ENCODE results near the gene ZNF253. TPM values are rescaled to one million over a fixed set of nuclear protein-coding genes. Genes with fewer than 3 reads are reported as not detected.
A peak's percentile ranks its signal among the peaks of the same experiment; 100 is the strongest.
"Not testable (repeated sequence)": the region's sequence is repeated elsewhere in the genome, so short reads cannot be mapped to it uniquely, and the experiment has no call there.

The ZNF253 gene
- total RNA-seq, 4 donors from 2014 or later = 9.0 to 19.0 (median 10.7) TPM

GRCh38 chr19:19866611-19867248 is 1.0 kb downstream of the ZNF253 start:
- Histone ChIP-seq H3K4me3 (peak overlapping the region; percentile 65 to 86 (median 78)), H3K36me3 (peaks cover 0 to under 1% (median 0%) of the 10 kb centered on the region in 3 donors), H3K27ac (peak overlapping the region; percentile 75 to 96 (median 91)), H3K4me1 (peaks cover 0 to 27% (median 10%) of the 10 kb centered on the region in 4 donors), H3K9me3 (no peaks in the 10 kb centered on the region), H3K27me3 (no peaks in the 10 kb centered on the region)
- TF ChIP-seq POLR2A (IDR thresholded peaks at IDR 0.05) (no peak), EP300 (IDR thresholded peaks at IDR 0.05) (no peak)
- TF ChIP-seq, protein P1, sequence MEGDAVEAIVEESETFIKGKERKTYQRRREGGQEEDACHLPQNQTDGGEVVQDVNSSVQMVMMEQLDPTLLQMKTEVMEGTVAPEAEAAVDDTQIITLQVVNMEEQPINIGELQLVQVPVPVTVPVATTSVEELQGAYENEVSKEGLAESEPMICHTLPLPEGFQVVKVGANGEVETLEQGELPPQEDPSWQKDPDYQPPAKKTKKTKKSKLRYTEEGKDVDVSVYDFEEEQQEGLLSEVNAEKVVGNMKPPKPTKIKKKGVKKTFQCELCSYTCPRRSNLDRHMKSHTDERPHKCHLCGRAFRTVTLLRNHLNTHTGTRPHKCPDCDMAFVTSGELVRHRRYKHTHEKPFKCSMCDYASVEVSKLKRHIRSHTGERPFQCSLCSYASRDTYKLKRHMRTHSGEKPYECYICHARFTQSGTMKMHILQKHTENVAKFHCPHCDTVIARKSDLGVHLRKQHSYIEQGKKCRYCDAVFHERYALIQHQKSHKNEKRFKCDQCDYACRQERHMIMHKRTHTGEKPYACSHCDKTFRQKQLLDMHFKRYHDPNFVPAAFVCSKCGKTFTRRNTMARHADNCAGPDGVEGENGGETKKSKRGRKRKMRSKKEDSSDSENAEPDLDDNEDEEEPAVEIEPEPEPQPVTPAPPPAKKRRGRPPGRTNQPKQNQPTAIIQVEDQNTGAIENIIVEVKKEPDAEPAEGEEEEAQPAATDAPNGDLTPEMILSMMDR (IDR thresholded peaks at IDR 0.05) = no peak
- DNase-seq (ENCODE audit: low spot score in 2 of 2) = no peak
- WGBS, 2 donors = 2% methylated on average over 23 of the region's 23 CpGs

GRCh38 chr19:19870086-19870485 is 4.4 kb downstream of the ZNF253 start:
- 88 to 93% methylated on average over 5 of the region's 5 CpGs for WGBS, 2 donors
- H3K4me3 ChIP-seq; H3K9me3 ChIP-seq; DNase-seq (ENCODE audit: low spot score in 2 of 2); H3K27me3 ChIP-seq; H3K27ac ChIP-seq: not testable (repeated sequence)
- Histone ChIP-seq H3K4me1 (peaks cover 0 to 27% (median 10%) of the 10 kb centered on the region in 4 donors), H3K36me3 (peaks cover 0 to 22% (median 0%) of the 10 kb centered on the region in 3 donors)

GRCh38 chr19:19871932-19872331 is 6.2 kb downstream of the ZNF253 start:
- H3K4me3 ChIP-seq = no peak overlapping the region
- H3K27me3 ChIP-seq = no peaks in the 10 kb centered on the region
- TF ChIP-seq EP300 (IDR thresholded peaks at IDR 0.05) (no peak), POLR2A (IDR thresholded peaks at IDR 0.05) (no peak)
- TF ChIP-seq, protein P1 (IDR thresholded peaks at IDR 0.05) = no peak

GRCh38 chr19:19873381-19873780 is 7.7 kb downstream of the ZNF253 start:
- Histone ChIP-seq H3K9me3 (peaks cover 0 to 6% (median 0%) of the 10 kb centered on the region in 4 donors), H3K4me3 (no peak overlapping the region), H3K4me1 (peaks cover 0 to 14% (median under 1%) of the 10 kb centered on the region in 4 donors), H3K27me3 (no peaks in the 10 kb centered on the region), H3K27ac (no peak overlapping the region), H3K36me3 (peaks cover 0 to 30% (median 0%) of the 10 kb centered on the region in 3 donors)
- TF ChIP-seq, protein P1 (IDR thresholded peaks at IDR 0.05) = no peak
- TF ChIP-seq EP300 (IDR thresholded peaks at IDR 0.05) (no peak), POLR2A (IDR thresholded peaks at IDR 0.05) (no peak)
- no peak for DNase-seq (ENCODE audit: low spot score in 2 of 2)

More at GRCh38 chr19:19871932-19872331, 6.2 kb downstream of the ZNF253 start:
- DNase-seq (ENCODE audit: low spot score in 2 of 2) = no peak
- H3K4me1 ChIP-seq = peaks cover 0 to 27% (median 10%) of the 10 kb centered on the region in 4 donors
- WGBS, 2 donors = 91 to 99% methylated on average over 3 of the region's 3 CpGs
- no peak overlapping the region for H3K27ac ChIP-seq
- H3K36me3 ChIP-seq = peaks cover 0 to 30% (median 0%) of the 10 kb centered on the region in 3 donors
- peaks cover 0 to 6% (median 0%) of the 10 kb centered on the region in 4 donors for H3K9me3 ChIP-seq

DNA sequence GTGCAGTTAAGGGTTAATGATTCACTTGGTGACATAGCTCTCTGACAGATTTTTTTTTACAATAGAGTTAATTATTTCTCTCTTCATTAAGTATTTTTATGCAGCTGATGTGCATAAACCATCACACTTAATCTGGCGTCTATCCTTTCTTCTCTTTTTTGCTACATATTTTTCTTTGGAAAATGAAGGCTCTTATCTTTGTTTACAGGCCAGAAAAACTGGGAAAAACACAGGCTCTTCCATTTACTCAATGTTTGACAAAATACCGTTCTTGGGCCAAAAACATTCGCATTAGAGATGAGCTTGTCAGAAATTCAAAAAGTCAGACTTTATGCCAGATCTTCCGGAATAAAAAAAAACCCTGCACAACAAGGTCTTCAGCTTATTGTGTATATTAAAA is 12.0 kb downstream of the ZNF253 start:
- peaks cover 0 to 67% (median 0%) of the 10 kb centered on the region in 3 donors for H3K36me3 ChIP-seq
- peaks cover 0 to 24% (median 3%) of the 10 kb centered on the region in 4 donors for H3K9me3 ChIP-seq
- H3K27ac ChIP-seq = no peak overlapping the region
- TF ChIP-seq, protein P1 (IDR thresholded peaks at IDR 0.05) = no peak
- no peak for TF ChIP-seq POLR2A (IDR thresholded peaks at IDR 0.05)
- no peak for DNase-seq (ENCODE audit: low spot score in 2 of 2)
- 57 to 66% methylated on average over 4 of the region's 4 CpGs for WGBS, 2 donors
- no peaks in the 10 kb centered on the region for H3K27me3 ChIP-seq
- no peak overlapping the region for H3K4me3 ChIP-seq
- H3K4me1 ChIP-seq = no peaks in the 10 kb centered on the region

Data from tibial nerve (tissue), 4 donors.